ENCODE data around the gene TMC8. TPM values are rescaled to one million over a fixed set of nuclear protein-coding genes. Genes with fewer than 3 reads are reported as not detected.

The TMC8 gene
- total and polyA plus RNA-seq, 11 donors = 0.81 to 21.6 (median 1.2) TPM

- peaks cover 14 to 51% (median 34%) of the 10 kb centered on the region in 12 donors for H3K4me1 ChIP-seq
- peak overlapping the region in 1 of 12 donors; percentile 34 for H3K4me3 ChIP-seq
- ATAC-seq (no peak), DNase-seq (peak in 2 of 5 donors; percentile 17 to 25)
- no peaks in the 10 kb centered on the region for H3K9me3 ChIP-seq
- H3K36me3 ChIP-seq = peaks cover 0 to 91% (median 45%) of the 10 kb centered on the region in 9 donors
- H3K27ac ChIP-seq = peak overlapping the region in 1 of 12 donors; percentile 70
- intact Hi-C loops (cut with DNase I) = no loop called here
- no peak for TF ChIP-seq CTCF (IDR thresholded peaks at IDR 0.05)
- TF ChIP-seq POLR2A (IDR thresholded peaks at IDR 0.05) = no peak
- no peaks in the 10 kb centered on the region for H3K27me3 ChIP-seq
- 77 to 91% (median 83%) methylated on average over 13 to 23 of the region's 23 CpGs for WGBS, 4 donors
Measured at GRCh38 chr17:78122216-78122930, 8.2 kb upstream of the TMC8 start.

GRCh38 chr17:78122931-78123249 lies 7.7 kb upstream of the TMC8 start:
- ATAC-seq = no peak
- DNase-seq = peak in 1 of 5 donors; percentile 16
- Histone ChIP-seq H3K4me3 (no peak overlapping the region), H3K4me1 (peaks cover 14 to 56% (median 39%) of the 10 kb centered on the region in 12 donors), H3K27me3 (no peaks in the 10 kb centered on the region), H3K36me3 (peaks cover 0 to 85% (median 45%) of the 10 kb centered on the region in 9 donors), H3K27ac (peak overlapping the region in 1 of 12 donors; percentile 70), H3K9me3 (no peaks in the 10 kb centered on the region)
- intact Hi-C loops (cut with DNase I) = no loop called here
- 84 to 97% (median 90%) methylated on average over 4 of the region's 4 CpGs for WGBS, 4 donors
- TF ChIP-seq CTCF (IDR thresholded peaks at IDR 0.05) = no peak
- TF ChIP-seq POLR2A (IDR thresholded peaks at IDR 0.05) = no peak

GRCh38 chr17:78123258-78123929 lies 7.2 kb upstream of the TMC8 start:
- peaks cover 0 to 83% (median 45%) of the 10 kb centered on the region in 9 donors for H3K36me3 ChIP-seq
- TF ChIP-seq POLR2A (IDR thresholded peaks at IDR 0.05) = no peak
- TF ChIP-seq CTCF (IDR thresholded peaks at IDR 0.05) = no peak
- 91 to 96% (median 95%) methylated on average over 5 of the region's 5 CpGs for WGBS, 4 donors
- no peak for DNase-seq
- H3K27me3 ChIP-seq = no peaks in the 10 kb centered on the region
- ATAC-seq = no peak
- H3K9me3 ChIP-seq = no peaks in the 10 kb centered on the region
- H3K4me1 ChIP-seq = peaks cover 14 to 57% (median 41%) of the 10 kb centered on the region in 12 donors
- no peak overlapping the region for H3K4me3 ChIP-seq
- no peak overlapping the region for H3K27ac ChIP-seq
- intact Hi-C loops (cut with DNase I) = no loop called here

GRCh38 chr17:78124081-78124835 lies 6.3 kb upstream of the TMC8 start:
- H3K4me1 ChIP-seq = peaks cover 14 to 63% (median 47%) of the 10 kb centered on the region in 12 donors
- WGBS, 4 donors = 76 to 82% (median 82%) methylated on average over 17 to 30 of the region's 30 CpGs
- peaks cover 0 to 74% (median 40%) of the 10 kb centered on the region in 9 donors for H3K36me3 ChIP-seq

More at GRCh38 chr17:78124081-78124835, 6.3 kb upstream of the TMC8 start:
- no peak for TF ChIP-seq CTCF (IDR thresholded peaks at IDR 0.05)
- no peak for TF ChIP-seq POLR2A (IDR thresholded peaks at IDR 0.05)
- no peaks in the 10 kb centered on the region for H3K9me3 ChIP-seq
- peak overlapping the region in 2 of 12 donors; percentile 39 to 87 for H3K4me3 ChIP-seq
- DNase-seq (peak in 1 of 5 donors; percentile 33), ATAC-seq (no peak)
- intact Hi-C loops (cut with DNase I) = no loop called here
- no peaks in the 10 kb centered on the region for H3K27me3 ChIP-seq
- peak overlapping the region in 8 of 12 donors; percentile 76 to 98 (median 96) for H3K27ac ChIP-seq
